ENCODE results near the gene RALGPS1.
"Not testable (repeated sequence)": the region's sequence is repeated elsewhere in the genome, so short reads cannot be mapped to it uniquely, and the experiment has no call there.

RALGPS1 gene

DNA sequence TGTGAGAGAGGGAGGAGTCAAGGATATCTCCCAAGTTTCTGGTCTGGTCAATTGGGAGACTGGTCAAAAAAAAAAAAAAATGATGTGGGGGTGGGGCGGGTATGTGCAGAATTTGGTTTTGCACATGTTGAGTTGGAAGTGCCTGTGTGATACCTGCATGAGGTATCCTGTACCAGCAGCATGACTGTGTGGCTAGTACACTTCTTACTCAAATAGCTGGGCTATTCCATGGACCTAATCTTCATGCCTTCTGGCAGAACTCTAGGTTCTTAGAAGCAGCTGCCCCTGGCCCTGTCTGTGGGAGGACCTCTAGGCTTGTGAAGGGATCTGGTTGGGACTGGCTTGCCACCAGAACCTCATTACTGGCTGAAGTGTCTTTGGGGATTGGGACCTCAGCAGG, 93.5 kb downstream of the RALGPS1 start:
- Mint-ChIP-seq H3K4me1 (peaks cover 24% of the 10 kb centered on the region), H3K27me3 (peaks cover 31% of the 10 kb centered on the region), H3K9me3 (no peaks in the 10 kb centered on the region), H3K36me3 (ENCODE audit: low read depth) (no peaks in the 10 kb centered on the region), H3K27ac (no peak overlapping the region), H3K4me3 (no peak overlapping the region)
- DNase-seq: no peak
- no peak for ATAC-seq

DNA sequence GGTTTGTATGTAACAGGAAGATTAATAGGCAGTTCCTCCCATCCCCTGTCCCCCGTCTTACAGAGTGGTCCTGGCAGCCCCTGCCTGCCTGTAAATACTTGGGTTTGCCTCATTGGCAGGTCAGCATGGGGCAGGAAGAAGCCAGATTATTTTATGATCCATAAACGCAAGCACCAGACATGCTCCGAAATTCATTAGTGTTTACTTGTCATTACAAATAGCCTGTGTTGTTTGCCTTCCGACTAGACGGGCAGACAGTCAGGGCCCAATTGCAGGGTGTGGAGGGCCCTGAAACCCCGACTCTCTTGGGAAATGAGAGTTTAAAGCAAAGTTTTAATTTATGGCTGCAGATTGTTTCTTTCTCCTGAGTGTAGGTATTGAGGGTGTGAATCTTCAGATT, 97.2 kb downstream of the RALGPS1 start:
- peaks cover 5% of the 10 kb centered on the region for H3K4me1 Mint-ChIP-seq
- ATAC-seq (no peak), DNase-seq (no peak)
- H3K9me3 Mint-ChIP-seq: no peaks in the 10 kb centered on the region
- no peak overlapping the region for H3K27ac Mint-ChIP-seq
- no peaks in the 10 kb centered on the region for H3K36me3 Mint-ChIP-seq (ENCODE audit: low read depth)
- H3K4me3 Mint-ChIP-seq: no peak overlapping the region
- peaks cover 27% of the 10 kb centered on the region for H3K27me3 Mint-ChIP-seq

DNA sequence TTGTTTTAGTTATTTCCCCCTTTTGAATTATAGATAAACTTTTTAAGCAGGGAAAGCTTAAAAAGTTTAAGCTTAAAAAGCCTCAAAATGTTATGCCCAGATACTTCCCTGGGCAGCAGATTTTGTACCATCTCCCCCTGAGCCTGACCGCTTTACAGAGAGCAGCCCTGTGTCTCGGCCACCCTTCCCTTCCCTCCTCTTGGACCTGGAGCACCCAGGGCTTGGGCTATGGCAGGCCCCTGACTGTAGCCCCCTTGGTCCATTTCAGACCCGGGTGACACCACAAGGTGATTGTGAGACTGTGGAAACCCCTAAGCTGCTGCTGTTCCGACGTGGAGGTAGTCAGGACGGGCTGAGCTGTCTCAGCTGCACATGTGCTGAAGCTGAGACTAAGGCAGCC, 97.7 kb downstream of the RALGPS1 start:
- ATAC-seq (no peak), DNase-seq (no peak)
- H3K4me3 Mint-ChIP-seq: no peak overlapping the region
- H3K36me3 Mint-ChIP-seq (ENCODE audit: low read depth): no peaks in the 10 kb centered on the region
- H3K9me3 Mint-ChIP-seq: no peaks in the 10 kb centered on the region
- H3K27ac Mint-ChIP-seq: no peak overlapping the region
- peaks cover 5% of the 10 kb centered on the region for H3K4me1 Mint-ChIP-seq
- H3K27me3 Mint-ChIP-seq: peaks cover 25% of the 10 kb centered on the region

DNA sequence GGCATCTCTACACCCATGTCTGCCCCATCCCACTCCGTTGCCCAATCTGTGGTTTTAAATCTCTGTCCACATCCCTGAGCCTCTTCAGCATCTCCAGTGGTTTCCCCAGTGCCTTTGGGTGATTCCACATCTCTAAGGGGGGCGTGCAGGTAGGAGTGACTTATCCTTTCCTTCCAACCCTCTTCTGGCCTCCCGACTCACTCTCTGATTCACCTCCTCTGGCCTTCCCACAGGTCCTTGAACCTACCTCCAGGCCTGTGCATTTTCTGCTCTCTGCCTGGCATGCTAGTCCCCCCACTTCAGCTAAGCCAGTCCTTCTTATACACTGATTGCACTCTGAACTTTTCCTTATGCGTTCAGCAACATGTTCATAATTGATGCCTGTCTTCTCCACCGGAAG, 99.0 kb downstream of the RALGPS1 start:
- Mint-ChIP-seq H3K27me3 (peaks cover 16% of the 10 kb centered on the region), H3K9me3 (no peaks in the 10 kb centered on the region), H3K27ac (no peak overlapping the region), H3K36me3 (ENCODE audit: low read depth) (no peaks in the 10 kb centered on the region), H3K4me1 (peaks cover 5% of the 10 kb centered on the region), H3K4me3 (no peak overlapping the region)
- ATAC-seq (peak; percentile 67), DNase-seq (no peak)

DNA sequence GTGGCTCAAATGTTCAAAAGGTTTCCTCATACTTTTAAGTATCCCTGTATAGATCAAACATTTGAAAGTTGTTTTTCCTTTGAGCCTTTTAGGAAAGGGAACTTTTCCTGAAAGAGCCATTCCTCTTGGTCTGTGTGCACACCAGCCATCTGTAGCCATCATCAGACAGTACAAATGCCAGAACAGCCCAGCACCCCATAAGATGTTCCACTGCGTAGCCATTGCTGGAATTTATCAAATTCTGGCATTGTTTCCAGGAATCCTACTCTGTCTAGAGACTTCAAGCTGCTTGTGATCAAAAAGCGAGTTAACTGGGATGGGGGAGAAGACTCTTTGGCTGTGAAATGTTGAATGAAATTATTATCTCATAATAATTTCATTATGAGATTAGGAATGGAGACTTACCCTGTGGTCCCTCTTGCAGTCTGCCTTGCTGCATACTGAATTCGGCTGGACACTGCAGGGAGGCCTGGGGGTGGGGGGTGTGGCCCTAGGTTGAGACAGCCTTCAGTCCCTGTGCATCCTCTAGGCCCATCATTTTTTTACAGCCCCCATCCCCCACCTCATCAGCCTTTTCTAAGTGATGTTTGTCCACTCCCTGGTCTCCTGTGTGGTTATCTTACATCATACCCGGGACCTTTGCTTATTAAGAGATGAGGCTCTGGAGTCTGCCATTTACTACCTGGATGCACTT, 99.8 kb downstream of the RALGPS1 start:
- ATAC-seq: no peak
- no peaks in the 10 kb centered on the region for H3K9me3 Mint-ChIP-seq
- H3K4me3 Mint-ChIP-seq: no peak overlapping the region

DNA sequence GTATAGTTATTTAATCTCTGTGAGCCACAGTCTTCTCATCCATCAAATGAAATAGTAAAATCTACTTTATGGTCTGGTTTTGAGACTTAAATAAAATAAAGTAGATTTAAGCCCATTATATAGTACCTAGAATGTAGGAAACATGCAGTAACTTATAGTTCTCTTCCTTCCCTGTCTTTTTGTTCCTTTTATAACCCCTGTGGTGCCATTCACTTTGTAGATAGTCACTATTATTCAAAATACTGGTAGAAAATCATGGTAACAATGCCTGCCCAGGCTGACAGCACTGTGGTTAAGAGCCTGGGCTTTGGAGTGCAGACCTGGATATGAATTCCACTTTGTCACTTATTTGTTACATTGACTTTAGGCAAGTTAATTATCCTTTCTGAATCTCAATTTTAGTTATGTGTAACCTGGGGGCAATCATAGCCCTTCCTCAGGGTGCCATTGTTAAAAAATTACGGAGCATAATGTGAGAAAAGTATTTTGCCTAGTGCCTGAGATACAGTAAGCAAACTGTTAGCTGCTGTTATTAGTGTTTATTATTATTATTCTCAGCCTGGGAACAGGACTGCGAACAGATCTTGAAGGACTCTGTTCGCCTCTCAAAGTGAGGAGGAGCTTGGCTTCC, 100.4 kb downstream of the RALGPS1 start:
- H3K4me3 Mint-ChIP-seq: no peak overlapping the region
- H3K36me3 Mint-ChIP-seq (ENCODE audit: low read depth): no peaks in the 10 kb centered on the region
- no peak overlapping the region for H3K27ac Mint-ChIP-seq
- peaks cover 14% of the 10 kb centered on the region for H3K27me3 Mint-ChIP-seq
- ATAC-seq (no peak), DNase-seq (no peak)
- peaks cover 5% of the 10 kb centered on the region for H3K4me1 Mint-ChIP-seq
- H3K9me3 Mint-ChIP-seq: no peaks in the 10 kb centered on the region

More for the DNA sequence above, 99.8 kb downstream of the RALGPS1 start:
- H3K4me1 Mint-ChIP-seq: peaks cover 5% of the 10 kb centered on the region
- peaks cover 14% of the 10 kb centered on the region for H3K27me3 Mint-ChIP-seq
- H3K27ac Mint-ChIP-seq: no peak overlapping the region
- H3K36me3 Mint-ChIP-seq (ENCODE audit: low read depth): no peaks in the 10 kb centered on the region
- DNase-seq: no peak

DNA sequence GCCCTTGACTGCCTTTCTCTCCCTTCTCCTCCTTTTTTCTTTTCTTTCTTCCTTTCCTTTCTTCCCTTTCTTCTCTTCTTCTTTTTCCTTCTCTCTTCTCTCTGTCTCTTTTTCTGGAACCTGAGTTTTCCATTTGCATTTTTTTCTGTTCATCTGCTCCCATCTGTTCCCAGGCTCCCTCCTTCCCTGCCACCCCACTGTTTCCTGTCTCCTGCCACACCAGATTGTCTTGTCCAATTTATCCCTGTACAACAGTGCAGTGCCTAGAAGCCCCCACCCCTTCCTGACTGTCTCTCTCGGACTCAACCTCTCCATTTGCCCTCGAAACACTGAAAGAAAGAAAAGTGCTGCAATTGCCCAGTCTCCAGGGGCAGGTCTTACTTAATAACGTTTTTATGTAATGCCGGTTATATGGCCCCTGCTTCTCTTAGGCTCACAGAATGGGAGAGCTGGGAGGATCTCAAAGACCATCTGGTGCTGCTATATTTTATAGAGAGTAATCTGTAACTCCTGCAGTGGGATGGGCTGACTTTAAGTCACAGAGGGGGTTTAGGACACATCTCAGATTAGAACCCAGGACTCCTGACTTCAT, 101.4 kb downstream of the RALGPS1 start:
- H3K36me3 Mint-ChIP-seq (ENCODE audit: low read depth): no peaks in the 10 kb centered on the region
- H3K27me3 Mint-ChIP-seq: peaks cover 11% of the 10 kb centered on the region
- H3K27ac Mint-ChIP-seq: no peak overlapping the region
- DNase-seq (no peak), ATAC-seq (no peak)
- no peaks in the 10 kb centered on the region for H3K9me3 Mint-ChIP-seq
- no peak overlapping the region for H3K4me3 Mint-ChIP-seq
- H3K4me1 Mint-ChIP-seq: peaks cover 5% of the 10 kb centered on the region

DNA sequence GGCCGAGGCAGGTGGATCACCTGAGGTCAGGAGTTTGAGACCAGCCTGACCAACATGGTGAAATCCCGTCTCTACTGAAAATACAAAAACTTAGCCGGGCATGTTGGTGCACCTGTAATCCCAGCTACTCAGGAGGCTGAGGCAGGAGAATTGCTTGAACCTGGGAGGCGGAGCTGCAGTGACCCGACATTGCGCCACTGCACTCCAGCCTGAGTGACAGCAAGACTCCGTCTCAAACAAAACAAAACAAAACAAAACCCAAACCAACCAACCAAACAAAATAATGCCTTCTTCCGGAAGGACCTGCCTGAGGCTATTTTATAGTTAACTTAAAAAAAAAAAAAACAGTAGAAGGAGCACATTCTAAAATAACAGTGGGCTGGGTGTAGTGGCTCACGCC, 103.4 kb downstream of the RALGPS1 start:
- H3K36me3 Mint-ChIP-seq (ENCODE audit: low read depth); H3K4me3 Mint-ChIP-seq; H3K9me3 Mint-ChIP-seq; H3K4me1 Mint-ChIP-seq; H3K27ac Mint-ChIP-seq; ATAC-seq; H3K27me3 Mint-ChIP-seq; DNase-seq: not testable (repeated sequence)

DNA sequence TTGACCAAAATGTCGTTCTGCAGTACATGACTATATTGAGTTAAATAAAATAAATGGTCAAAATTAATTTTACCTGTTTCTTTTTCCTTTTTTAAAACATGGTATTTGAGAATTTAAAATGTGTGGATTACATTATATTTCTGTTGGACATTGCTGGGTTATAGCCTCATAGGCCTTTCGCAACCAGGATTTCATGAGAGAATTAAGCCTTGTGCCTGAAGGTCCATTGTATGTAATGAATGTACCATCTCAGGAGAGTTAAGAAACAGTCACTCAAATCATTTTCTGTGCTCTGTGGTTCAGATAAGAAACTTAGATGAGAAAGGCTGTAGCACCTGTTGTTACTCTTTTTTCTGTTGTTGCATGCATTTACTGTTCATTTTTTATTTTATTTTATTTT, 104.4 kb downstream of the RALGPS1 start:
- no peak for DNase-seq
- Mint-ChIP-seq H3K36me3 (ENCODE audit: low read depth) (no peaks in the 10 kb centered on the region), H3K9me3 (no peaks in the 10 kb centered on the region), H3K27ac (no peak overlapping the region), H3K4me3 (no peak overlapping the region), H3K4me1 (no peaks in the 10 kb centered on the region), H3K27me3 (peaks cover 1% of the 10 kb centered on the region)
- no peak for ATAC-seq

DNA sequence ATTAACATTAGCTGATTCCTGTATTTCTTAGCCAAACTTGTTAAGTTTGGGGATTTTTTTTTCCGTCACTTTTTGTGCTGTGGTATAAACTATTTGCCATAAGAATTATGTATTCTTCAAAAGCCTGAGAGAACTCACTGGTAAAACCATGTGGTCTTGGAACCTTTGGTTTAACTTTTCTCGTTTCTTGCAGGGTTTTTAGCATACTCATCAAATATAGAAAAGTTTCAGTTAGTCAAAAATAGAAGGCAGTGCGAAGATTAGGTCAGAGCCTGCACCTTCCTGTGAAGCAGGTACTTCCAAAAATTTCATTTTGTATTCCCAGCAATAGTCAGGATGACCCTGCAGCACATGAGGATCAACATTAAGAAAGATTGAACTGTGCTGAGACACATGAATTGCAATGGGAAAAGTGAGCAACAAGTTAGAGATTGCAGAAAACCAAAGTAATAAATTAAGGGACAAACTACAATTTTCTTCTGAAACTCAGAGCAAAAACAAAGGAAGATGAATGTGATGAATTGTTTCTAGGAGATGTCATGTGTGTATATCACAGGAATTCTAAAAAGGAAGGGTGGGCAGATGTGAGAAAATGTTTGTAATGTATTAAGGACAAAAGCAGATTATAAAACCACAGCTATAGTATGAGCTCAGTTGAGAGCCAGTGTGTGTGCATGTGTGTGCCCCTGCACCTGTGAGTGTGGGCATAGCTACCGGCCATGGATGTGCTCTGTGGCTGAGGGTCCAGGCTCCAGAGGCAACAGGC, 105.6 kb downstream of the RALGPS1 start:
- Mint-ChIP-seq H3K4me1 (no peaks in the 10 kb centered on the region), H3K27ac (no peak overlapping the region), H3K9me3 (no peaks in the 10 kb centered on the region), H3K36me3 (ENCODE audit: low read depth) (no peaks in the 10 kb centered on the region), H3K4me3 (no peak overlapping the region), H3K27me3 (peaks cover 1% of the 10 kb centered on the region)
- ATAC-seq (no peak), DNase-seq (no peak)

DNA sequence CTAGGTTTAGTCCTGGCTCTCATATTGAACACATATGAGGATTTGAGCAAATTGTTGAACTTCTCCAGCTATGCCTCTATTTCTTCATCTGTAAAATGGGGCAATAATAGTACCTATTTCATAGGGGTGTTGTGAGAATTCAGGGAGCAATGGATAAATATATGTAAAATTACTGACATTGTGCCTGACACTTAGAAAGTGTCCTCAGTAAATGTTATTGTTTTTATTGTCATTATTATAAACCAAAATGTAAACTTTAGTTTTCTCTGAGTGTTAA, 106.2 kb downstream of the RALGPS1 start:
- no peak overlapping the region for H3K4me3 Mint-ChIP-seq
- DNase-seq (no peak), ATAC-seq (no peak)
- H3K27ac Mint-ChIP-seq: no peak overlapping the region
- H3K36me3 Mint-ChIP-seq (ENCODE audit: low read depth): no peaks in the 10 kb centered on the region
- H3K4me1 Mint-ChIP-seq: no peaks in the 10 kb centered on the region
- no peaks in the 10 kb centered on the region for H3K9me3 Mint-ChIP-seq
- peaks cover 1% of the 10 kb centered on the region for H3K27me3 Mint-ChIP-seq

DNA sequence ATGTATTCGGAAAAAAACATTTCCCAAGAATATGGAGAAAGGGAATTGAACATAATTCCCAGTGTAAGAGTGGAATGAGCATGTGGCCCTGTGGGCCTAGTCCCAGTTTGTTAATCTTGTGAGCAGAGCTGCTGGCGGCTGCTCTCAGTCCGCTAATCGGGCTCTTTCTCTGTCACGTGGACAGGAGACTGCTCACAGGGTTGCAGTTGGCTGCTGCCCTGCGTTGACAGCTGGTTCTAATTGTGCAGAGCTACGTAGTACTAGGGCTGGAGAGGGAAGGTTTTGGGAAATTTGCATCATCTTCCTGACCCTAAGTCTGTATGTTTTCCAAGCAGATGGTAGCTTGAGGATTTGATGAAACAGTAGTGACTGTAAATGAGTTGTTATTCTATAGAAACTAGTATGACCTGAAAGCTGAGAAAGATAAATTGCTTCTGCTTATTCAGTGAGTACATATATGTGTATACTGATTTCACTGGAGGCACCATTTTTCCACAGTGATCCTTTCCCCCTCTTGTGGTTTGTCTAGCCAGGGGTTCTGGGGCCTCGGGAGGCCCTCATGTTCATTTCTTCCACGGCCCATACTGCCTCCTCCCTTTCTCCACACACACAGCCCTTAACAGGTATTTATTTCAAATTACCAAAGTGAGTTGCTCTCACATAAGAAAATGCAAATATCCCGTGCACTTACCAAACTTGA, 107.2 kb downstream of the RALGPS1 start:
- DNase-seq: no peak
- H3K27me3 Mint-ChIP-seq: peaks cover 1% of the 10 kb centered on the region
- no peak overlapping the region for H3K4me3 Mint-ChIP-seq
- H3K36me3 Mint-ChIP-seq (ENCODE audit: low read depth): no peaks in the 10 kb centered on the region
- no peak for ATAC-seq
- H3K4me1 Mint-ChIP-seq: no peaks in the 10 kb centered on the region
- H3K9me3 Mint-ChIP-seq: no peaks in the 10 kb centered on the region
- no peak overlapping the region for H3K27ac Mint-ChIP-seq

DNA sequence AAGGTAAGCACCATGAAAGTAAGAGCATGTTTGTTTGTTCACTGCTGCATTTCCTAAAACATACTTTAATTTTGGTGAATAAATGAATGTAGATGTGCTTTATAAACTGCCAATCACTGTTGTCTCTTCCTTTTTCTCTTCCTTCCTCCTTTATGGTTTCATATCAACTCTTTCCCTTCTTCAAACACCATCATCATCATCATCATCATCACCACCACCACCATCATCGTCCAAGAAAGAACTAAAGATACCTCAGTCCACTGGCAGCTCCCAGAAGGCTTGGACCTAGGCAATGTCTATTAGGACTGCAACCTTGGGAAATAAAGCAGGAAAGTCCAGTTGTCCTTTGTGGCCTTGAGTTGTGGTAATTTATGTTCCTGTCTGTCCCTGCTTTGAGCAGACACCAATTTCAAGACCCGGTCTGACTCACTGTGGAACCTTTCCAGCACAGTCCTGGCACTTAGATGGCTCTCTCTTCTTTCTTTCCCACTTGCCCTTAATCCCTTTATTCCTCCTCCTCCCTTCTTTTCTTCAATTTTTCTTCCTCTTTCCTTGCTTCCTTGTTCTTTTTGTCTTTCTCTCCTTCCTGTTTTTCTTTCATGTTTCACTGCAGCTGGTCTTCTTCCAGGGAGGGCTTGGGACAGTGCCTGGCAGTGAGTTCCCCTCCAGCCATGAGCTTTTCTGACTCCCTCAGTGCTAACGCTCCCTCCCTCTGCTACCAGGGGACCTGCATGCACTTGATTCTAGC, 108.5 kb downstream of the RALGPS1 start:
- no peaks in the 10 kb centered on the region for H3K9me3 Mint-ChIP-seq
- H3K27ac Mint-ChIP-seq: no peak overlapping the region
- H3K36me3 Mint-ChIP-seq (ENCODE audit: low read depth): no peaks in the 10 kb centered on the region
- peaks cover 1% of the 10 kb centered on the region for H3K27me3 Mint-ChIP-seq
- no peaks in the 10 kb centered on the region for H3K4me1 Mint-ChIP-seq
- DNase-seq (no peak), ATAC-seq (no peak)
- H3K4me3 Mint-ChIP-seq: no peak overlapping the region

DNA sequence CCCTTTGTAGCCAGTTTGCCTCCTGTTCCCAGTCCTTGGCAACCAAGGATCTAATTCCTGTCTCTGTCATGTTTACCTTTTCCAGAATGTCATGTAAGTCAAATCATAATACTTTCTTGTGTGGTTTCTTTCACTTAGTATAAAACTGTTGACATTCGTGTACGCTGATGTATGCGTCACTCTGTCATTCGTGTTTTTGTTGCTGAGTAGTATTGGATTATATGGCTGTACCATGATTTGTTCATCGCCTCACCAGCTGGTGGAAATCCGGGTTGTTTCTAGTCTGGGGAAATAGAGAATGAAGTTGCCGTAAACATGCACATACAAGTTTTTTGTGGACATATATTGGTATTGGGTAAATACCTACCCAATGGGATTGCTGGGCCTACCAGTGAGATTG, 110.5 kb downstream of the RALGPS1 start:
- DNase-seq: no peak
- H3K36me3 Mint-ChIP-seq (ENCODE audit: low read depth): no peaks in the 10 kb centered on the region
- no peak overlapping the region for H3K4me3 Mint-ChIP-seq

More for the DNA sequence above, 110.5 kb downstream of the RALGPS1 start:
- Mint-ChIP-seq H3K27ac (no peak overlapping the region), H3K27me3 (peaks cover 1% of the 10 kb centered on the region), H3K4me1 (no peaks in the 10 kb centered on the region), H3K9me3 (no peaks in the 10 kb centered on the region)
- no peak for ATAC-seq

Measured in activated naive CD8-positive, alpha-beta T cell treated with anti-CD3 and anti-CD28 coated beads, Interleukin-2, amount 50 U/mL, for 24 hours (primary cell).